HG02970 (cell line): ENCODE results near the gene GIMD1.
A peak's percentile ranks its signal among the peaks of the same experiment; 100 is the strongest.
"Not testable (repeated sequence)": the region's sequence is repeated elsewhere in the genome, so short reads cannot be mapped to it uniquely, and the experiment has no call there.

Experiments used
- ATAC-seq: cut with Tn5 transposase; IDR thresholded peaks from one replicate; pipeline ENCODE4 v1.9.1; 2021; ENCODE audit warnings: mild to moderate bottlenecking, moderate library complexity, moderate number of reproducible peaks; ENCODE audit not compliant: unreplicated experiment, low FRiP score

GIMD1 gene

DNA sequence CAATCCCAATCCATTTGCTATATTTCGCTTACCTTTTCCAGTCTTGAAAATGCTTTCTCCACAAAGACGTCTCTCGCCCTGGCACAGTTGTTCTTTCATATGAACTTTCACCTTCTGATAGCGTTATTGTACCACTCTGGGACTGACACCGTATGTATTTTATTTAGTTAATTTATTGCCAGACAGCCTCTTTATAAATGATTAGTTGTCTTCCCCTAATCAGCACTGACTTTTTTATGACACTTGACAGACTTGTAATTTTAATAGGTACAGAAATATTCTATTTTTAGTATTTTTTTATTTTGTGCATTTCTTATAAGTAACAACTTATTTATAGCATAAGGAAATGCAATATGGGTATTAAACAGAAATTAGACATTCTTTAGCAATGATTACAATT, at the start of gene GIMD1:
Gene GIMD1, minus strand, starts transcription at position 101 of the 400 bp plus-strand sequence. CDS start 1,343 bp downstream, outside the sequence.
- no peak for ATAC-seq

DNA sequence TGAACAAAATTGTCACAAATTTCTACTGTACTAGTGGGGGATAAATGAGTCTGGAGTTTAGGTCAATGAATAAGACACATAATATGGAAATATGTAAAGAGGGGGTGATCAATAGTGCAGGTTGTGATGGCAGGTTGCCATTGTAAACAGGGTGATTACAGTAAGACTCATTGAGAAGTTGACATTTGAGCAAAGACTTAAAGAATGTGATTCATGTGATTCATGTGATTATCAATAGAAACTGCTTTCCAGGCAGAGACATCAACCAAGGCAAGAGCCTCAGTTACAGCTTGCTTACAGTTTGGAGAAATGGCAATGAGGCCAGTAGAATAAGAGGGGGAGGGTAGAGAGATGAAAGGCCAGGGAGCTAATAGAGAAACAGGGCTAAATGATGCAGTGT, 45.8 kb upstream of the GIMD1 start:
- ATAC-seq = no peak

DNA sequence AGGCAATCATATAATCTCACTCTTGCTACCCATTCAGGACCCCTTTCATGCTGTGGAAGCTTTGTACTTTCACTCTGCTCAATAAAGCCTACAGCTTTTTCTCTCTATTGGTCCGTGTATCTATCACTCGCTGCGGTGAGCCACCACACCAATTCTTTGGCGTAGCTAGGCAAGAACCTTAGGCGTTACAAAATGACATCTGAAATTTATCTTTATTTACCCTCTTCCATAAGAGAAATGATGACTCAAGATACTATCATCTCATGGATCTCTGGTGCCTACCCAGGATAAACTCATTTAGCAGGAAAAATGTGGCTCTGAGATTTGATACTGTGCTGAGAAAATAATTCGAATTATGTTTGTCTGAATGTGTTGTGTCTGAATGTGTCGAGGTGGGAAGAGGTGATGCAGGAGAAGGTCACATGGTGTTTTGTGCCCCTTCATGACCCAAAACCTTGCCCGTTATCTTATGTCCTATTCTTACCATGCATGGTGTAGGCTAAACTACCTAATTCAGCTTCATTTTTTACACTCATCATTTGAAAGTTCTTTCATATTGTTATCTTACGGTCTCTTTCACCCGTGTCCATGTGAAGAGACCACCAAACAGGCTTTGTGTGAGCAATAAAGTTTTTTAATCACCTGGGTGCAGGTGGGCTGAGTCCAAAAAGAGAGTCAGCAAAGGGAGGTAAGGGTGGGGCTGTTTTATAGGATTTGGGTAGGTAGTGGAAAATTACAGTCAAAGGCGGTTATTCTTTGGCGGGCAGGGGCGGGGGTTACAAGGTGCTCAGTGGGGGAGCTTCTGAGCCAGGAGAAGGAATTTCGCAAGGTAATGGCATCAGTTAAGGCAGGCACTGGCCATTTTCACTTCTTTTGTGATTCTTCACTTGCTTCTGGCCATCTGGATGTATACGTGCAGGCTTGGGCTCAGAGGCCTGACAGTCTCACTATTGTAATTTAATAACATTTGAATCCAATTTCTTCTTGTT, 41.6 kb upstream of the GIMD1 start:
- no peak for ATAC-seq

- not testable (repeated sequence) for ATAC-seq
Measured at GRCh38 chr4:106408004-106408403, 39.4 kb upstream of the GIMD1 start.

GRCh38 chr4:106401157-106401556, 32.6 kb upstream of the GIMD1 start:
- ATAC-seq = no peak

DNA sequence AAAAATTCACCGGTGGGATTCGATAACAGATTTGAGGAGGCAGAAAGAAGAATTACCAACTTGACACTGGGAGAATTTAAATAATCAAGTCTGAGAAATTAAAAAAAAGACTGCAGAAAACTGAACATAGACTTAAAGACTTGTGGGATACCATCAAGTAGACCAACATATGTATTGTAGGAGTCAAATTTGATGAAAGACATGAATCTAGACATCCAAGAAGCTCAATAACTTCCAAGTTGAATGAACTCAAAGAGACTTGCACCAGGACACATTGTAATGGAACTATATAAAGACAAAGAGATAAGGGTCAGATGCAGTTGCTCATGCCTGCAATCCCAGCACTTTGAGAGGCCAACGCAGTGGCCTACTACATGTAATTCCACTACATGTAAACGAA, 30.3 kb upstream of the GIMD1 start:
- not testable (repeated sequence) for ATAC-seq

- no peak for ATAC-seq
Measured at GRCh38 chr4:106395582-106395981, 27.0 kb upstream of the GIMD1 start.

- no peak for ATAC-seq
Measured at GRCh38 chr4:106385853-106386393, 17.3 kb upstream of the GIMD1 start.

- no peak for ATAC-seq
Measured at GRCh38 chr4:106384878-106385277, 16.3 kb upstream of the GIMD1 start.

GRCh38 chr4:106380179-106380578, 11.6 kb upstream of the GIMD1 start:
- no peak for ATAC-seq

GRCh38 chr4:106373026-106373425, 4.4 kb upstream of the GIMD1 start:
- no peak for ATAC-seq

DNA sequence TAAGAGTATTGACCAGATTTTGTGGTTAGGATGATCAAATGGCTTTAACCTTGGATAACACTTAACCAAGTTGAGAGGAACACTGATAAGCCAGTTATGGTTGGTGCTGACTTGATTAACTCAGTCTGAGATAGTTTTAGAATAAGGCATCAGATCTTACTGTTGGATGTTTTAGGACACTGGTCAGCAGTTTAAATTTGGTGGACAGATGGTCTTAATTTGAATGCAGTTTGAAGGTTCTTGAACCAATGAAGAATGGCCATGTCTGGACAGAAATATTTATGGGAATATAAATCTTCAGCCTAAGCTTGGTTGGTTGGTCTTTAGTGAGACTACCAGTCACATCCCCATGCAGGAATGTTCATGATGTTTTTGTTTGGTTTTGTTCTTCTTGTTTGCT, 2.6 kb upstream of the GIMD1 start:
- no peak for ATAC-seq

GRCh38 chr4:106370214-106370613, 1.6 kb upstream of the GIMD1 start:
- ATAC-seq = no peak

DNA sequence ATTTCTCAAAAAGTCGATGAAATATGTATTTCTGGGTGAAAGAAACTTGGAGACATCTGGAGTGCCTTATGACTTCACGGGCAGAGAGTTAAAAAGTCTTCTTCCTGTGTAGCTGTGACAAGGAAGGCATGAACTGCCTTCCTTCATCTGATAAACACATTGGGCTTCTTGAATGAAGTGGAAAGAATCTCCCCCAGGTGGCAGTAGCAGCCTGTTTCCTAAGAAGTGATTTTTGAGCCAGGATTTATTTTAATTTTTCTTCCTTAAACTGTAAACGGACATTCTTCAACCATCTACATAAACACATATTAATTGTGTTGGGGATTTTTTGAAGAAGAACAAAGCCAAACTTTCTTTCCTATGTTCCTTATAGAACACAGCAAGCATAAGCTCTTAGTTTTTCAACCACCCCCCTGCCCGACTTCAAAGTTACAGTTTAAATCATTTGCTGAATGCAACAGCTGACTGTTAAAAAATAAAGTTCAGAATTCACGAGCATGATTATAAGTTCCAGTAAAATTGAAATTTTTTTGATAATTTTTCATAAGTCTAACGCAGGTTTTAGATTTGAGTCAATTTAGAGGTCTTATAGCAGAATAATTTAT, 980 bp upstream of the GIMD1 start:
- peak; percentile 63 for ATAC-seq

DNA sequence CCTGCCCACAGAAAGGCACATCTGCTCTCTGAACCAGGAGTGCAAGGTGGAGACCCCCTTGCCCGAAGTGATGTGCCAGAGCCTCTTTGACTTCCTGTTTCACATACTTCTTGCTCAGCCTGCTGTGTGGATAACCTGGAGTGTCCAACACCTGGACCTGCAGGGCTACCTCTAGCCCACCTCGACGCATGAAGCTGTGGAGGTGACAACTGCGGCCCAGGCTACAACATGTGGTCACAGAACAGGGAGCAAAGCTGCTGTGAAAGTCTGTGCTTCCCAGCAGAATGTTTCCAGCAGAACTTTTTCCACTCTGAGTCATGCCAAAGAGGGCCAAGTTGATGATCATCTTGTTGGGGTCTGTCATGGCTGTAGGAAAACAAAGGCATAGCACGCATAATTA, 1.5 kb downstream of the GIMD1 start:
- ATAC-seq = no peak

DNA sequence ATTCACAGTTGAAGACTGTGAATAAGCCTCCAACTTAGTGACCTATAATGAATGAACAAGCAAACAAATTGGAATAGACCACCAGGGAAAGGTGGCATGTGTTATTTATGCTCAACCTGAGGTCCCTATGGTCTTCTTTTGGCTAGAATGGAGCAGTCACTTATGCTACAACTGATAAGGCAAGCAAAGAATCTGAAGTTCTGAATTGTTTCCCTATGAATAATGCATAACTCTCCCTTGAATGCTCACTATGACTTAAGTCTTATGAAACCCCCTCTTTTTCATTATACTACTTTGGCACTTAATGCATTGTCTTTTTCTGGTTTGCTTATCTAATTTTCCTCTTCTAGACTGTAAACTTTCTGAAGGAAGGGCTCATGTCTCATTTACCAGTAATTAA, 2.6 kb downstream of the GIMD1 start:
- no peak for ATAC-seq

GRCh38 chr4:106365613-106366012, 3.0 kb downstream of the GIMD1 start:
- ATAC-seq = no peak

- ATAC-seq = no peak
Measured at GRCh38 chr4:106364282-106364681, 4.3 kb downstream of the GIMD1 start.

DNA sequence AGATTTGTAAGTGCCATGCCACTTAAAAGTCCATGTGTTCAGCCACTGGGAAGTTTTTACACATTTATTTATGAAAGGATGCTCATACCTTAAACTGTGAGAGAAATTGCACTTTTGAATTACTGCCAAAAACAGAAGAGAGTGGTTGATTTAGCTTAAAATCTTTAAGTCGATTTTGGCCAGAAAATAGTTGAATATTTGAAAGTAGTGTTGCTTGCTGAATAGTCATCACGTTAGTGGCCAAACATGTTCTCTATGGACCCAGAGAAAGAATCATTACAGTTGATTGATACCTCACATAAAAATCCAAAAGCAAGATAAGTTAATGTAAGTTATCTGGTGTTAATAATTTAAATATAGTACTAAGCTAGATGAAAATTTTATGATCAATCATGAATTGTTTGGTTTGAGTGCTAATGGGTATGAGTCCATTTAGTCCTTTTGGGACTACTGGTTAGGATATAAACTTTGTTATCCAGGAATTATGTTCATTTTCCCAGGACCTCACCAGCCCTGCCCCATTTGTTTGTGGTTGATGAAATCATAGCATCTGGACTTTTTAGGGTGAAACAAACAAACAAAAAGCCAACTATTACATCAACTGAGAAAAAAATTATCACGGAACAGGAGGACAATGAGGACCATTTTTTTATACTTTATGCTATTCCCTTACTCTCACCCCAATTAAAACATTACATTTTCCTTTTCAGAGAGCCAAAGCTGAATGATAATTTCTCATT, 6.3 kb downstream of the GIMD1 start:
- ATAC-seq = no peak

- no peak for ATAC-seq
Measured at GRCh38 chr4:106358899-106359298, 9.7 kb downstream of the GIMD1 start.

- no peak for ATAC-seq
Measured at GRCh38 chr4:106355193-106355592, 13.4 kb downstream of the GIMD1 start.
